DND-41 (cell line): Measurements from ENCODE around the gene MBP.

Experiments used
- ATAC-seq: fragments of 200-7000 bp; cut with Tn5 transposase; 3 replicates; pipeline ENCODE4 v1.9.1; 2021; ENCODE audit warnings: low read depth; ENCODE audit not compliant: insufficient read depth
- DNase-seq: peaks from one replicate; pipeline ENCODE4 v3.0.0-alpha.2; 2020
- H2AFZ ChIP-seq: 2 replicates; pipeline ENCODE4 v1.6.0; 2012; ENCODE audit warnings: low read depth, low read length
- H3K27ac ChIP-seq: 2 replicates; pipeline ENCODE4 v1.5.1; 2012; ENCODE audit warnings: low read length, inconsistent platforms
- H3K27me3 ChIP-seq: fragments of 200-600 bp; sonication (generic); 2 replicates; pipeline ENCODE4 v1.6.0; 2012; ENCODE audit warnings: low read length, mild to moderate bottlenecking, inconsistent platforms; ENCODE audit not compliant: insufficient read depth, poor library complexity
- H3K36me3 ChIP-seq: 2 replicates; pipeline ENCODE4 v1.5.1; 2012; ENCODE audit warnings: low read length, inconsistent platforms; ENCODE audit not compliant: insufficient read depth
- H3K4me1 ChIP-seq: 2 replicates; pipeline ENCODE4 v1.5.1; 2012; ENCODE audit warnings: mild to moderate bottlenecking, low read length; ENCODE audit not compliant: insufficient read depth
- H3K4me2 ChIP-seq: 2 replicates; pipeline ENCODE4 v1.6.0; 2012; ENCODE audit warnings: mild to moderate bottlenecking, moderate library complexity, low read length, inconsistent platforms; ENCODE audit not compliant: insufficient read depth
- H3K4me3 ChIP-seq, 2 experiments: fragments of 200-600 bp in 1 of 2; shearing (Covaris generic) in 1 of 2; 2 replicates each; pipeline ENCODE4 v1.5.1; 2012 to 2016; ENCODE audit warnings: inconsistent platforms in 2 of 2, low read length in 2 of 2, mild to moderate bottlenecking in 2 of 2, low read depth in 1 of 2, moderate library complexity in 1 of 2
- H3K79me2 ChIP-seq: 2 replicates; pipeline ENCODE4 v1.6.0; 2012; ENCODE audit warnings: low read length, inconsistent platforms; ENCODE audit not compliant: insufficient read depth
- H3K9ac ChIP-seq: 2 replicates; pipeline ENCODE4 v1.6.0; 2012; ENCODE audit warnings: low read depth, mild to moderate bottlenecking, inconsistent platforms, low read length, moderate library complexity
- H3K9me3 ChIP-seq: 2 replicates; pipeline ENCODE4 v1.5.1; 2012; ENCODE audit warnings: low read length, moderate library complexity, mild to moderate bottlenecking, inconsistent platforms; ENCODE audit not compliant: insufficient read depth, severe bottlenecking
- H4K20me1 ChIP-seq: 2 replicates; pipeline ENCODE4 v1.6.0; 2012; ENCODE audit warnings: low read length; ENCODE audit not compliant: insufficient read depth
- EZH2 ChIP-seq: IDR thresholded peaks from 3 replicates; pipeline ENCODE4 v1.6.1; 2012; ENCODE audit warnings: borderline replicate concordance, low read depth, mild to moderate bottlenecking, moderate library complexity, low read length, inconsistent platforms; ENCODE audit not compliant: severe bottlenecking
- TF ChIP-seq, protein P1 (sequence below): IDR thresholded peaks from 2 replicates; pipeline ENCODE4 v1.5.1; 2012; ENCODE audit warnings: borderline replicate concordance, low read length, moderate library complexity, mild to moderate bottlenecking; ENCODE audit not compliant: poor library complexity, severe bottlenecking; ENCODE audit errors: extremely low read depth

Gene MBP

DNA sequence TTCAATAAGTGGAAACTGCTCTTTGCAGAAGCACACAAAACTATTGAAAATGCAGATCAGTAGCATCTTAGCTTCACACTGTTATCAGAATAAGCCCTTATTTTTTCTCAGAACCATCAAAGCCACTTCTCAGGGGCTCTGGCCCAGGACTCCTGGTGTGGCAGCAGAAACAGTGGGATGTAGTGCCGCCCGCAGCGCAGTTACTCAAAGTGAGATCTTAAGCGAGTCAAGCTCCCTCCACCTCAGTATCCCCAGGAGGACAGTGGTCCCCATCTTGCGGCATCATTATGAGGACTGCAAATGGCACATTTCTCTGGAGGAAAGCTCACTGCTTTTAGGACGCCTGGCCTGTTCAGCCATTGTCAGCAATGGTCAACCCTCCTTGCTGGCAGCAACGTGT is 60.0 kb downstream of the MBP start:
- TF ChIP-seq EZH2 = no peak
- TF ChIP-seq, protein P1, sequence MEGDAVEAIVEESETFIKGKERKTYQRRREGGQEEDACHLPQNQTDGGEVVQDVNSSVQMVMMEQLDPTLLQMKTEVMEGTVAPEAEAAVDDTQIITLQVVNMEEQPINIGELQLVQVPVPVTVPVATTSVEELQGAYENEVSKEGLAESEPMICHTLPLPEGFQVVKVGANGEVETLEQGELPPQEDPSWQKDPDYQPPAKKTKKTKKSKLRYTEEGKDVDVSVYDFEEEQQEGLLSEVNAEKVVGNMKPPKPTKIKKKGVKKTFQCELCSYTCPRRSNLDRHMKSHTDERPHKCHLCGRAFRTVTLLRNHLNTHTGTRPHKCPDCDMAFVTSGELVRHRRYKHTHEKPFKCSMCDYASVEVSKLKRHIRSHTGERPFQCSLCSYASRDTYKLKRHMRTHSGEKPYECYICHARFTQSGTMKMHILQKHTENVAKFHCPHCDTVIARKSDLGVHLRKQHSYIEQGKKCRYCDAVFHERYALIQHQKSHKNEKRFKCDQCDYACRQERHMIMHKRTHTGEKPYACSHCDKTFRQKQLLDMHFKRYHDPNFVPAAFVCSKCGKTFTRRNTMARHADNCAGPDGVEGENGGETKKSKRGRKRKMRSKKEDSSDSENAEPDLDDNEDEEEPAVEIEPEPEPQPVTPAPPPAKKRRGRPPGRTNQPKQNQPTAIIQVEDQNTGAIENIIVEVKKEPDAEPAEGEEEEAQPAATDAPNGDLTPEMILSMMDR = no peak
- no peaks in the 10 kb centered on the region for H3K9me3 ChIP-seq
- peak overlapping the region; percentile 48 for H3K27ac ChIP-seq
- H3K4me3 ChIP-seq = no peak overlapping the region
- no peak overlapping the region for H2AFZ ChIP-seq
- no peak for ATAC-seq
- no peaks in the 10 kb centered on the region for H3K27me3 ChIP-seq
- H3K9ac ChIP-seq = no peak overlapping the region
- peaks cover 21% of the 10 kb centered on the region for H3K36me3 ChIP-seq
- peaks cover 96% of the 10 kb centered on the region for H3K79me2 ChIP-seq
- no peaks in the 10 kb centered on the region for H4K20me1 ChIP-seq
- no peak overlapping the region for H3K4me2 ChIP-seq
- DNase-seq = no peak
- H3K4me1 ChIP-seq = peaks cover 63% of the 10 kb centered on the region

DNA sequence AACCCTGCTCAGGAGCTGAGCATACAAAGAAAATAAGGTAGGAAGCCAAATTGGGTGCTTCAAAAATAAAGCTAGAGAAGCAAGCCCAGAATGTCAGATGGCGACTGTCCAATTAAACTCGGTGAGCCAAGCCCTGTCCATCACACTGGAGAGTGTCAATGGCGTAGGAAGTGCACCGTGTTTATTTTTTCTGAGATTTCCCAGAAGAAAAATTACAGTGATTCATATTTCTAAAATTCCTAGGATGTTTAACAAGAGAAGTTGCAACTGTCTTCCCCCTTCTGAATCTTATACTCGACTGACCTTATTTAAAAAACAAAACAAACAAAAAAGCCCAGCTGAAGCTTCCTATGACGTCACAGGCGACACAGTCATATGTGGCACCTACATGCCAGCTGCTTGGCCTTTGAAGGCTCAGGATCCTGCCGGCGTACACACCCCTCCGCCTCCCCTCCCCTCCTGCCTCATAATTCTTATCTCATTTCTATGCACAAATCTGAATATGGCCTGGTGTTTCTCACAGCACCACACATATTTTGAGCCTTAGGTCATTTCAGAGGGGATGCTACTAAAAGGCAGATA is 60.8 kb downstream of the MBP start:
- Histone ChIP-seq H3K4me1 (peaks cover 71% of the 10 kb centered on the region), H3K4me3 (no peak overlapping the region), H3K4me2 (no peak overlapping the region), H3K36me3 (peaks cover 21% of the 10 kb centered on the region), H3K9ac (no peak overlapping the region), H3K79me2 (peaks cover 97% of the 10 kb centered on the region), H3K27me3 (no peaks in the 10 kb centered on the region), H4K20me1 (no peaks in the 10 kb centered on the region), H3K27ac (peak overlapping the region; percentile 92), H2AFZ (no peak overlapping the region), H3K9me3 (no peaks in the 10 kb centered on the region)
- TF ChIP-seq EZH2 = no peak
- TF ChIP-seq, protein P1 = no peak
- ATAC-seq (no peak), DNase-seq (no peak)

DNA sequence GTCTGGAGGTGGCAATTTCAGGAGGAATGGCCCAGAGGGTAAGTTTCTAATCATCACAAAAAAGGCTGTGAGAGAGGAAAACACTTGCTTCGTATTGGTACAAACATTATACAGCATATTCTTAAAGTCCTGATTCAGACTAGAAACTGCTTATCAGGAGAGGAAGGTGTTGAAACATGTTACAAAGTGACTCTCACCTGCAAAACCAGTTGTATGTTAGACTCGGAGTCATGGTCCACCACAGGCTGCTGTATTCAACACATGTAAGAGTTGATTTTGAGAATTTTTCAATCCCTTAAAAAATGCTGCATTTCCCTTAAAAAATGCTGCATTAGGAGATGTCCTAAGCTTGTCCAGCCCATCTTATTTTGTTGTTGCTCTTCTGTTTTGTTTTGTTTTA is 61.5 kb downstream of the MBP start:
- Histone ChIP-seq H3K9ac (no peak overlapping the region), H3K36me3 (peaks cover 18% of the 10 kb centered on the region), H3K27me3 (no peaks in the 10 kb centered on the region), H4K20me1 (no peaks in the 10 kb centered on the region), H3K4me2 (no peak overlapping the region), H3K27ac (peak overlapping the region; percentile 92), H3K9me3 (no peaks in the 10 kb centered on the region), H2AFZ (no peak overlapping the region), H3K4me3 (no peak overlapping the region), H3K79me2 (peaks cover 93% of the 10 kb centered on the region), H3K4me1 (peaks cover 76% of the 10 kb centered on the region)
- no peak for TF ChIP-seq EZH2
- TF ChIP-seq, protein P1 = no peak
- no peak for DNase-seq
- no peak for ATAC-seq
